ENCODE measurements around the gene SORCS2. TPM values are rescaled to one million over a fixed set of nuclear protein-coding genes. Genes with fewer than 3 reads are reported as not detected.

SORCS2 gene
- total RNA-seq, 3 donors from 2014 or later, result 0.66 to 1.3 (median 0.80) TPM

- H3K4me1 ChIP-seq, result no peaks in the 10 kb centered on the region
- TF ChIP-seq POLR2AphosphoS5 (IDR thresholded peaks at IDR 0.05), result no peak
- no peak for TF ChIP-seq POLR2A (IDR thresholded peaks at IDR 0.05)
- TF ChIP-seq, protein P1, sequence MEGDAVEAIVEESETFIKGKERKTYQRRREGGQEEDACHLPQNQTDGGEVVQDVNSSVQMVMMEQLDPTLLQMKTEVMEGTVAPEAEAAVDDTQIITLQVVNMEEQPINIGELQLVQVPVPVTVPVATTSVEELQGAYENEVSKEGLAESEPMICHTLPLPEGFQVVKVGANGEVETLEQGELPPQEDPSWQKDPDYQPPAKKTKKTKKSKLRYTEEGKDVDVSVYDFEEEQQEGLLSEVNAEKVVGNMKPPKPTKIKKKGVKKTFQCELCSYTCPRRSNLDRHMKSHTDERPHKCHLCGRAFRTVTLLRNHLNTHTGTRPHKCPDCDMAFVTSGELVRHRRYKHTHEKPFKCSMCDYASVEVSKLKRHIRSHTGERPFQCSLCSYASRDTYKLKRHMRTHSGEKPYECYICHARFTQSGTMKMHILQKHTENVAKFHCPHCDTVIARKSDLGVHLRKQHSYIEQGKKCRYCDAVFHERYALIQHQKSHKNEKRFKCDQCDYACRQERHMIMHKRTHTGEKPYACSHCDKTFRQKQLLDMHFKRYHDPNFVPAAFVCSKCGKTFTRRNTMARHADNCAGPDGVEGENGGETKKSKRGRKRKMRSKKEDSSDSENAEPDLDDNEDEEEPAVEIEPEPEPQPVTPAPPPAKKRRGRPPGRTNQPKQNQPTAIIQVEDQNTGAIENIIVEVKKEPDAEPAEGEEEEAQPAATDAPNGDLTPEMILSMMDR (IDR thresholded peaks at IDR 0.05), result no peak
- peaks cover 0 to 6% of the 10 kb centered on the region in 2 donors for H3K9me3 ChIP-seq
- no peak overlapping the region for H3K27ac ChIP-seq
- H3K4me3 ChIP-seq, result no peak overlapping the region
- no peaks in the 10 kb centered on the region for H3K36me3 ChIP-seq
- DNase-seq (ENCODE audit: low spot score in 2 of 2), result no peak
- intact Hi-C loops (cut with DNase I; ENCODE audit: low total_unique reads), result no loop called here
- H3K27me3 ChIP-seq, result no peaks in the 10 kb centered on the region
Measured at GRCh38 chr4:7736436-7737267, 544.3 kb downstream of the SORCS2 start.

DNA sequence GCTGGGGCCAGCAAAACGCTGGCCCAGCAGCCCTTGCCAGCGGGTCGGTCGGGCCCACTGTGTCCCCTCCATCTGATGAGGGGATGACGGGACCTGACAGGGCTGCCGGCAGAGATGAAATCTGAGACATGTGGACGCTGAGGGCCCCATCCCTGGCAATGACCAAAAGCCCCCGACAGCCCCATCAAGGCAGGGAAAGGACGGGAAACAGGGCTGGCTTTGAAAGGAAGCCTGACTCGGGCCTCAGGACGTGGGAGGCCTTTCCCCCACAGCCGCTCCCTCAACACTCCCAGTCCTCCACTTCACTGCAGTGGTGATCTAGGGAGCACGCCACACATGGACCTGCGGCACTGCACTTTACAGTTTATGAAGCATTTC, 544.9 kb downstream of the SORCS2 start:
- H3K4me3 ChIP-seq, result no peak overlapping the region
- H3K4me1 ChIP-seq, result no peaks in the 10 kb centered on the region
- no peaks in the 10 kb centered on the region for H3K36me3 ChIP-seq
- no peak overlapping the region for H3K27ac ChIP-seq
- intact Hi-C loops (cut with DNase I; ENCODE audit: low total_unique reads), result no loop called here
- peaks cover 0 to 6% of the 10 kb centered on the region in 2 donors for H3K9me3 ChIP-seq
- DNase-seq (ENCODE audit: low spot score in 2 of 2), result no peak
- TF ChIP-seq POLR2AphosphoS5 (IDR thresholded peaks at IDR 0.05) (no peak), POLR2A (IDR thresholded peaks at IDR 0.05) (no peak)
- TF ChIP-seq, protein P1 (IDR thresholded peaks at IDR 0.05), result no peak
- no peaks in the 10 kb centered on the region for H3K27me3 ChIP-seq

DNA sequence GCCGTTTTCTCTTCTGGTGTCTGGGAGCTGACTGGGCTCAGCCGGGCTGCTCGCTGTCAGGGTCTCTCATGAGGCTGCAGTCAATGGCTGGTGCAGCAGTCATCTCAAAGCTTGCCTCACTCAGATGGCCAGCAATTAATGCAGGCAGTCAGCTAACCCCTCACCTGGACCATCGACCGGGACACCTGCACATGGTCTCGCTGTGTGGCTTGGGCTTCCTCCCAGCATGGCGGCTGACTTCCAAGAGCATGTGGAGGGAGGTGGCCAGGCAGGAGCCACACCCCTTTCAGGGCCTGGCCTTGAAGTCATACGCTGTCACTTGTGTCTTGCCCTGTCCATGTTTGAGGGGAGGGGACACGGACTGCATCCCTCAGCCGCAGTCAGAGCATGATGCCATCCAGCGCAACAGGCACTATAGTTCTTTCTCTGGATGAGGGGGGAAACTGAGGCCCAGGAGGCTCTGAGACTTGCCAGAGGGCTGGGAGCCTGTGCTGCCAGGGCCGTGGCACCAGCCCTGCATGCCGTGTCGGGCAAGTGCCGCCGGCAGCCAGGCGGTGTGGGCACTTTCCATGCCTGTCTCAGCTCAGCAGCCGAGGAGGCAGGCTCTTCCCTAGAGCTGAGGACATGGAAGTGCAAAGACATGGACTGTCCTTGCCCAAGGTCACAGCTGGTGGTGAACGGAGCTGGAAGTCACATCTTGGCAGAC, 545.6 kb downstream of the SORCS2 start:
- H3K4me1 ChIP-seq, result no peaks in the 10 kb centered on the region
- TF ChIP-seq, protein P1 (IDR thresholded peaks at IDR 0.05), result no peak
- TF ChIP-seq POLR2AphosphoS5 (IDR thresholded peaks at IDR 0.05), result no peak
- TF ChIP-seq POLR2A (IDR thresholded peaks at IDR 0.05), result no peak
- peaks cover 0 to 6% of the 10 kb centered on the region in 2 donors for H3K9me3 ChIP-seq
- H3K27ac ChIP-seq, result no peak overlapping the region
- no peaks in the 10 kb centered on the region for H3K36me3 ChIP-seq
- intact Hi-C loops (cut with DNase I; ENCODE audit: low total_unique reads), result no loop called here
- DNase-seq (ENCODE audit: low spot score in 2 of 2), result no peak
- H3K27me3 ChIP-seq, result no peaks in the 10 kb centered on the region
- H3K4me3 ChIP-seq, result no peak overlapping the region

- Histone ChIP-seq H3K9me3 (peaks cover 0 to 6% of the 10 kb centered on the region in 2 donors), H3K27me3 (no peaks in the 10 kb centered on the region), H3K4me3 (no peak overlapping the region), H3K4me1 (no peaks in the 10 kb centered on the region), H3K36me3 (no peaks in the 10 kb centered on the region), H3K27ac (no peak overlapping the region)
- intact Hi-C loops (cut with DNase I; ENCODE audit: low total_unique reads), result no loop called here
- TF ChIP-seq POLR2AphosphoS5 (IDR thresholded peaks at IDR 0.05) (no peak), POLR2A (IDR thresholded peaks at IDR 0.05) (no peak)
- TF ChIP-seq, protein P1 (IDR thresholded peaks at IDR 0.05), result no peak
- no peak for DNase-seq (ENCODE audit: low spot score in 2 of 2)
Measured at GRCh38 chr4:7738458-7739076, 546.2 kb downstream of the SORCS2 start.

All from breast epithelium (tissue), 4 donors.